Spleen (tissue), 7 donors: Measurements from ENCODE around the gene ITPKB.
A peak's percentile ranks its signal among the peaks of the same experiment; 100 is the strongest.

Experiments
- CTCF ChIP-seq, 11 experiments: fragments of 200-600 bp in 7 of 11; fragments of 450-650 bp in 4 of 11; sonication (generic) in 4 of 11; IDR thresholded peaks in 8 of 11; conservative IDR thresholded peaks in 3 of 11; 1 replicate in 7 of 11; 2 replicates in 4 of 11; pipeline versions ENCODE4 v1.4.0 to v1.8.0; 2016 to 2021; ENCODE audit warnings: antibody characterized with exemption in 11 of 11, inconsistent platforms in 4 of 11, mild to moderate bottlenecking in 1 of 11
- POLR2A ChIP-seq, 3 donors: fragments of 450-650 bp; IDR thresholded peaks; one replicate each; pipeline ENCODE4 v1.5.1; 2017; ENCODE audit warnings: antibody characterized with exemption in 3 of 3, mild to moderate bottlenecking in 1 of 3
- POLR2AphosphoS5 ChIP-seq, 3 donors: sonication (generic); formaldehyde crosslinking; IDR thresholded peaks; one replicate each; pipeline ENCODE4 v1.5.1; 2017; ENCODE audit warnings: antibody characterized with exemption in 3 of 3
- donor health status: DM: no; HTN: no; CAD: no; lungs with moderate emphysema.
- donor health status: DM: no; HTN: no; CAD: no.
- donor health status: DM: no; HTN: no; CAD: no.

- TF ChIP-seq CTCF (IDR thresholded peaks at IDR 0.05 in 8 of 11, conservative IDR thresholded peaks at IDR 0.05 in 3 of 11), result no peak
- TF ChIP-seq POLR2A (IDR thresholded peaks at IDR 0.05), result no peak
- peak in 1 of 3 donors; percentile 38 for TF ChIP-seq POLR2AphosphoS5 (IDR thresholded peaks at IDR 0.05)
Observed at GRCh38 chr1:226603022-226603857, 135.8 kb downstream of the ITPKB start.
